SK-N-MC (cell line): Measurements from ENCODE around the gene RPS6KA3.

ENCODE experiments used
- DNase-seq: peaks from one replicate; pipeline ENCODE4 v3.0.0-alpha.2; 2011; ENCODE audit warnings: low read depth, low spot score
- H3K27ac ChIP-seq: fragments of 200-600 bp; sonication (generic); 2 replicates; pipeline ENCODE4 v1.5.1; 2016; ENCODE audit warnings: mixed run types
- H3K36me3 ChIP-seq: fragments of 200-600 bp; sonication (generic); 2 replicates; pipeline ENCODE4 v1.6.1; 2017; ENCODE audit warnings: antibody characterized with exemption, low read length, mixed read lengths; ENCODE audit not compliant: insufficient read depth
- H3K4me3 ChIP-seq: fragments of 200-600 bp; sonication (generic); 2 replicates; pipeline ENCODE4 v1.5.1; 2016
- H3K9ac ChIP-seq: fragments of 200-600 bp; sonication (generic); 2 replicates; pipeline ENCODE4 v1.8.0; 2017; ENCODE audit warnings: mixed run types, mixed read lengths; ENCODE audit not compliant: insufficient read length
- H3K9me3 ChIP-seq: fragments of 200-600 bp; sonication (generic); 2 replicates; pipeline ENCODE4 v1.6.1; 2017; ENCODE audit warnings: low read depth, mild to moderate bottlenecking, antibody characterized with exemption, low read length, moderate library complexity, mixed read lengths
- EZH2 ChIP-seq: fragments of 200-600 bp; sonication (generic); IDR thresholded peaks from one replicate; pipeline ENCODE4 v1.6.1; 2017; ENCODE audit warnings: antibody characterized with exemption
- FOXP2 ChIP-seq: optimal IDR thresholded peaks from 2 replicates; pipeline ENCODE3; 2011; ENCODE audit warnings: mild to moderate bottlenecking, moderate library complexity; ENCODE audit not compliant: insufficient read depth; ENCODE audit errors: extremely low read length, control extremely low read depth
- POLR2AphosphoS5 ChIP-seq: IDR thresholded peaks from 2 replicates; pipeline ENCODE4 v1.6.1; 2012; ENCODE audit warnings: mild to moderate bottlenecking, low read depth, low read length, borderline replicate concordance

Gene RPS6KA3

GRCh38 chrX:20294957-20295356, 28.2 kb upstream of the RPS6KA3 start:
- DNase-seq = no peak

DNA sequence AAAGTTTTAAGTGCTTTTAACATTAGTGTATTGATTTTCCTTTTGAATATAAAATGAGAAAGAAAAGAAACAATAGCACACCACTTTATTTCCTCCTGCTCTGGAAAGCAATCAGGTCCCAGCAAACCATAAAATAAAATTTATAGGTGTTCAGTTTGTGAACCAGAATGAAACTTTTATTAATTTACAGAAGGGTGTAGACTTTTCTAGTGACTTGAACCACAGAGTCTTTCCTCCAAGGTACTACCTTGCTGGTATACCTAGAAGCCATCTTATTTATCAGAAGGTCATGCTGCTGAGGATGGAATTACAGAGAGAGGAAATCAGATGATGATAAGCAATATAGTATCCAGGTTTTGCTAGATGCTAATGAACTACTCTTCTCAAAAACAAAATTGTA, 27.6 kb upstream of the RPS6KA3 start:
- no peak overlapping the region for H3K27ac ChIP-seq
- H3K36me3 ChIP-seq = no peaks in the 10 kb centered on the region
- DNase-seq = no peak
- no peaks in the 10 kb centered on the region for H3K9me3 ChIP-seq
- TF ChIP-seq EZH2 (no peak), POLR2AphosphoS5 (no peak), FOXP2 (no peak)
- H3K9ac ChIP-seq = no peak overlapping the region
- H3K4me3 ChIP-seq = no peak overlapping the region

More at GRCh38 chrX:20294957-20295356, 28.2 kb upstream of the RPS6KA3 start:
- Histone ChIP-seq H3K4me3 (no peak overlapping the region), H3K9ac (no peak overlapping the region), H3K36me3 (no peaks in the 10 kb centered on the region), H3K9me3 (no peaks in the 10 kb centered on the region), H3K27ac (no peak overlapping the region)
- TF ChIP-seq FOXP2 (no peak), EZH2 (no peak), POLR2AphosphoS5 (no peak)

DNA sequence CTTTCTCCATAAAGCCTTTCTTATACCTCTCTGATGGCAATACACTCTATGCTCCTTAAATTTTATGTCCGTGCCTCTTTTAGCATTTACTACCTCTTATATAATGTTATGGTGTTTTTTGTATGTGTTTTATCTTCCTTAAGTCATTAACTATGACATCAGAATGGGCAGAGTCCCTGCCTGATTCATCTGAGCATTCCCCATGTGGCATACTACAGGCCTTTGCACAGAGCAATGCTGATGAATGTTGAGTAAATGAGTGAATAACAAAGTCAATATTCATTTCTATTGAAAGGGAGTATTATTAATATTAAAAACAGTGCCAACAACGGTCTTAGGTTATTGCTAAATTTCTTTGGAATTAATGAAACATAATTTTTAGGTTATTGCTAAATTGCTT, 18.8 kb upstream of the RPS6KA3 start:
- H3K4me3 ChIP-seq = no peak overlapping the region
- TF ChIP-seq FOXP2 = no peak
- no peaks in the 10 kb centered on the region for H3K36me3 ChIP-seq
- no peak overlapping the region for H3K27ac ChIP-seq
- no peak overlapping the region for H3K9ac ChIP-seq
- DNase-seq = no peak
- H3K9me3 ChIP-seq = no peaks in the 10 kb centered on the region

DNA sequence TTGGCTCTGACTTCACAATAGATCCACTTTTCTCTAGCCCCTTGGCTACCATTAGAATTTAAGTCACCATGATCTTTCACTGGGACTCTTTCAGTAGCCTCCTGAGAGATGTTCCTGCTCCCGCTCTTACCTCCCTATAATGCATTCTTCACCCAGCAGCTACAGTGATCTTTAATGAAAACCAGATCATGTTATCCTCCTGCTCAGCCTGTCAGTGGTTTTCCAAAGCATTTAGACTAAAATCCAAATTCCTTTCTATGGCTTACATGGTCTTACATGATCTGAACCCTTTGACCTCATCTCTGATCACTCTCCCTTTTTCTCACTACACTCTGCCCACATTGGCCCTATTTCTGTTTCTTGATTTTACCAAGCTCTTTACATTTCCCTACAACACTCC, 18.3 kb upstream of the RPS6KA3 start:
- Histone ChIP-seq H3K27ac (no peak overlapping the region), H3K9me3 (no peaks in the 10 kb centered on the region), H3K36me3 (no peaks in the 10 kb centered on the region), H3K9ac (no peak overlapping the region), H3K4me3 (no peak overlapping the region)
- no peak for DNase-seq
- TF ChIP-seq POLR2AphosphoS5 = no peak
- TF ChIP-seq EZH2 = no peak
- TF ChIP-seq FOXP2 = no peak

DNA sequence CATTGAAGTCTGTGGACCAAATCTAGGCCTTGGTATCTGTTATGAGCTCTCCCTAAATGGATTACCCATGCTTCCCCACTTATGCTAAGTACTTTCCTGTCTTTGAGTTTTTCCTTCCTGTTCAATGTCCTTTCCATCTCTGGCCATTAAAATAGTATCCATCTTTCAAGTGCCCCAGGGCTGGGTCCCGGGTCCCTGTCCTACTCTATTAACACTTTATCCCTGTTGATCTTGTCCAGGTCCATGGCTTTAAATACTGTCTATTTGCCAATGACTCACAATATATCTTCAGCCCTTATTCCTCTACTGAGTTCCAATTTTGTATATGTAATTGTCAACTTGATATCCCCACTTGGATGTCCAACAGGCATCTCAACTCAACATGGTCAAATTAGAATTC, 17.7 kb upstream of the RPS6KA3 start:
- Histone ChIP-seq H3K9ac (no peak overlapping the region), H3K9me3 (no peaks in the 10 kb centered on the region), H3K4me3 (no peak overlapping the region), H3K36me3 (no peaks in the 10 kb centered on the region), H3K27ac (no peak overlapping the region)
- no peak for DNase-seq
- TF ChIP-seq FOXP2 (no peak), EZH2 (no peak), POLR2AphosphoS5 (no peak)

DNA sequence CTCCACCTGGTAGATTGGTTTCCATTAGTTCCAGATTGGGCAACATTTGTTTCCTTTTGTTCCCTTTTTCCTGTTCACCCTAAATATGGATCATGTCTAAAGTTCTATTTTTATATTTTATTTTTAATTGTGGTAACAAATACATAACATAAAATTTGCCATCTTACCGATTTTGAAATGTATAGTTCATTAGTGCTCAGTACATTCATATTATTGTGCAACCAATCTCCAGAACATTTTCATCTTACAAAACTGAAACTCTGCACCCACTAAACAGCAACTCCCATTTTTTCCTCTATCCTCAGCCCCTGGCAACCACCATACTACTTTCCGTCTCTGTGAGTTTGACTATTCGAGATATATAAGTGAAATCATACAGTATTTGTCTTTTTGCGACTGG, 14.2 kb upstream of the RPS6KA3 start:
- Histone ChIP-seq H3K36me3 (no peaks in the 10 kb centered on the region), H3K4me3 (no peak overlapping the region), H3K9ac (no peak overlapping the region), H3K27ac (no peak overlapping the region), H3K9me3 (no peaks in the 10 kb centered on the region)
- TF ChIP-seq EZH2 = no peak
- TF ChIP-seq POLR2AphosphoS5 = no peak
- no peak for TF ChIP-seq FOXP2
- DNase-seq = no peak

DNA sequence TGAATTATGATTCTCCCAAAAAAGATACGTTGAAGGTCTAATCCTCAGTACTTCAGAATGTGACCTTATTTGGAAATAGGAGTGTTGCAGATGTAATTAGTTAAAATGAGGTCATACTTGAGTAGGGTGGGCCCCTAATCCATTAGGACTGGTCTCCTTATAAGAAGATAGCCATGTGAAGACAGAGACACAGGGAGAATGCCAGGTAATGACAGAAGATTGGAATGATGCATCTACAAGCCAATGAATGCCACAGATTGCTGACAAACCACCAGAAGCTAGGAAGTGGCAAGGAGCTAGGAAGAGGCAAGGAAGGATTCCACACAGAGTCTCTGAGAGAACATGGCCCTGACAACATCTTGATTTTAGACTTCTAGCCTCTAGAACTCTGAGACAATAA, 7.4 kb upstream of the RPS6KA3 start:
- Histone ChIP-seq H3K9ac (no peak overlapping the region), H3K4me3 (no peak overlapping the region), H3K27ac (no peak overlapping the region), H3K36me3 (no peaks in the 10 kb centered on the region), H3K9me3 (no peaks in the 10 kb centered on the region)
- no peak for TF ChIP-seq FOXP2
- TF ChIP-seq EZH2 = no peak
- TF ChIP-seq POLR2AphosphoS5 = no peak
- no peak for DNase-seq

GRCh38 chrX:20271730-20272129, 5.0 kb upstream of the RPS6KA3 start:
- Histone ChIP-seq H3K27ac (no peak overlapping the region), H3K36me3 (no peaks in the 10 kb centered on the region), H3K9ac (no peak overlapping the region), H3K4me3 (no peak overlapping the region), H3K9me3 (no peaks in the 10 kb centered on the region)
- no peak for DNase-seq
- no peak for TF ChIP-seq POLR2AphosphoS5
- TF ChIP-seq FOXP2 = no peak
- TF ChIP-seq EZH2 = no peak

DNA sequence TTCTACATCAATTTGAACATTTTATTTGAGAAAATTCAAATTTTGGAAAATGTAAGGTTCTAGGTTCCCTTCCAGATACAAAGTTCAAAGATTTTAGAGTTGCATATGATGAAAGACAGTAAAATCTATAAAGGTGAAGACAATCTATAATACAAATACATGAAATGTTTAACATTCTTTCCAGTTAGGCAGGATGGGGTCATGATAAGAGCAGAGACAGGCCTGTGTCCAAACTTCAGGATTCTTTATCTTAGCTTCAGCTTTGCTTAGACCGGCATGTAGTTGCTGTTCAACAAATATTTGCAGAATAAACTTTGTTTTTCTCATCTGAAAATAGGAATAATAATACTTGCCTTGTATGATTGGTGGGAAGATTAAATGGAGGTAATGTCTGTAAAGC, 4.5 kb upstream of the RPS6KA3 start:
- Histone ChIP-seq H3K27ac (no peak overlapping the region), H3K4me3 (no peak overlapping the region), H3K9me3 (no peaks in the 10 kb centered on the region), H3K36me3 (no peaks in the 10 kb centered on the region), H3K9ac (no peak overlapping the region)
- DNase-seq = no peak
- TF ChIP-seq POLR2AphosphoS5 (no peak), FOXP2 (no peak), EZH2 (no peak)
